ENCODE results near the gene SLC16A5.
"Not testable (repeated sequence)": the region's sequence is repeated elsewhere in the genome, so short reads cannot be mapped to it uniquely, and the experiment has no call there.

DNA sequence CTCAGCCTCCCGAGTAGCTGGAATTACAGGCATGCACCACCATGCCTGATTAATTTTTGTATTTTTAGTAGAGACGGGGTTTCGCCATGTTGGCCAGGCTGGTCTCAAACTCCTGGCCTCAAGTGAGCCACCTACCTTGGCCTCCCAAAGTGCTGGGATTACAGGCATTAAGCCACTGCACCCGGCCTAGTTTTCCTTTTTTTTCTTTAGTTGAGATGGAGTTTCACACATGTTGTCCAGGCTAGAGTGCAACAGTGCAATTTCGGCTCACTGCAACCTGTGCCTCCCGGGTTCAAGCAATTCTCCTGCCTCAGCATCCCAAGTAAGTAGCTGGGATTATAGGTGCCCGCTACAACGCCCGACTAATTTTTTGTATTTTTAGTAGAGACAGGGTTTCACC is 50.0 kb downstream of the SLC16A5 start:
- TF ChIP-seq, protein P1, sequence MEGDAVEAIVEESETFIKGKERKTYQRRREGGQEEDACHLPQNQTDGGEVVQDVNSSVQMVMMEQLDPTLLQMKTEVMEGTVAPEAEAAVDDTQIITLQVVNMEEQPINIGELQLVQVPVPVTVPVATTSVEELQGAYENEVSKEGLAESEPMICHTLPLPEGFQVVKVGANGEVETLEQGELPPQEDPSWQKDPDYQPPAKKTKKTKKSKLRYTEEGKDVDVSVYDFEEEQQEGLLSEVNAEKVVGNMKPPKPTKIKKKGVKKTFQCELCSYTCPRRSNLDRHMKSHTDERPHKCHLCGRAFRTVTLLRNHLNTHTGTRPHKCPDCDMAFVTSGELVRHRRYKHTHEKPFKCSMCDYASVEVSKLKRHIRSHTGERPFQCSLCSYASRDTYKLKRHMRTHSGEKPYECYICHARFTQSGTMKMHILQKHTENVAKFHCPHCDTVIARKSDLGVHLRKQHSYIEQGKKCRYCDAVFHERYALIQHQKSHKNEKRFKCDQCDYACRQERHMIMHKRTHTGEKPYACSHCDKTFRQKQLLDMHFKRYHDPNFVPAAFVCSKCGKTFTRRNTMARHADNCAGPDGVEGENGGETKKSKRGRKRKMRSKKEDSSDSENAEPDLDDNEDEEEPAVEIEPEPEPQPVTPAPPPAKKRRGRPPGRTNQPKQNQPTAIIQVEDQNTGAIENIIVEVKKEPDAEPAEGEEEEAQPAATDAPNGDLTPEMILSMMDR (IDR thresholded peaks at IDR 0.05; ENCODE audit: low read length): not testable (repeated sequence)
- TF ChIP-seq EZH2 (IDR thresholded peaks at IDR 0.05; ENCODE audit: borderline replicate concordance, low read length): not testable (repeated sequence)
